ENCODE data around the gene TRIM75. TPM values are rescaled to one million over a fixed set of nuclear protein-coding genes. Genes with fewer than 3 reads are reported as not detected.
"Not testable (repeated sequence)": the region's sequence is repeated elsewhere in the genome, so short reads cannot be mapped to it uniquely, and the experiment has no call there.

Gene TRIM75
- total RNA-seq, 4 donors from 2014 or later: not detected

DNA sequence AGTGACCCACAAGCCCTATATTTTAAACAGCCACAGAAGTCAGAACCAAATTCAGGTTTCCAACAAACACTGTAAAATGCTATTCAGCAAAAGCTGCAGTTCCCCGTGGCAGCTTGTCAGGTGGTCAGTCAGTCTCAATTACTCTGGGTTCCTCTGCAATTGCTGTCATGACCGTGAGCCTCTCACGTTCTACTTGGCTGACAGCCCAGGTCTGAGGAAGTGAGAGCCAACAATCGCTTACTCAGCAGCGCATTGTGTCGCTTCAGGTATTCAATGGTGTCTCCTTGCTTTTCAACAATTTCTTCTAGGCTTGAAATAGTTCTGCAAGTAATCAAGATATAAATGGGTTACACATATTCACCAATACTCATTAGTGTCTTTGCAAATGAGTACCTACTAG, 25.8 kb downstream of the TRIM75 start:
- H3K27ac ChIP-seq: no peak overlapping the region
- DNase-seq (ENCODE audit: low spot score in 2 of 2): no peak
- WGBS: 39% methylated on average over 6 of the region's 6 CpGs

DNA sequence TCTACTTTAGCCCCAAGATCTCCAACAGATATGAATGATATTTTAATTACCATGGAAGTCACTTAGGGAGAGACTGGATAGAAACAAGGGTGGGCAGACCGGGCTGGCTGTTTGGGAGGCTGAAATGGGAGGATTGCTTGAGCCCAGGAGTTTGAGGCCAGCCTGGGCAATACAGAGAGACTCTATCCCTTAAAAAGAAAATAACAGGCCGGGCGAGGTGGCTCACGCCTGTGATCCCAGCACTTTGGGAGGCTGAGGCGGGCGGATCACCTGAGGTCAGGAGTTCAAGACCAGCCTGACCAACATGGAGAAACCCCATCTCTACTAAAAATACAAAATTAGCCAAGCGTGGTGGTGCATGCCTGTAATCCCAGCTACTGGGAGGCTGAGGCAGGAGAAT, 31.1 kb downstream of the TRIM75 start:
- 95% methylated on average over 7 of the region's 7 CpGs for WGBS

More for the DNA sequence above, 25.8 kb downstream of the TRIM75 start:
- Histone ChIP-seq H3K4me1 (no peaks in the 10 kb centered on the region), H3K9me3 (no peaks in the 10 kb centered on the region), H3K4me3 (no peak overlapping the region), H3K27me3 (no peaks in the 10 kb centered on the region), H3K36me3 (peaks cover 48% of the 10 kb centered on the region)
- TF ChIP-seq EP300 (IDR thresholded peaks at IDR 0.05) (no peak), POLR2A (IDR thresholded peaks at IDR 0.05) (no peak), POLR2AphosphoS5 (IDR thresholded peaks at IDR 0.05) (no peak)
- TF ChIP-seq, protein P1, sequence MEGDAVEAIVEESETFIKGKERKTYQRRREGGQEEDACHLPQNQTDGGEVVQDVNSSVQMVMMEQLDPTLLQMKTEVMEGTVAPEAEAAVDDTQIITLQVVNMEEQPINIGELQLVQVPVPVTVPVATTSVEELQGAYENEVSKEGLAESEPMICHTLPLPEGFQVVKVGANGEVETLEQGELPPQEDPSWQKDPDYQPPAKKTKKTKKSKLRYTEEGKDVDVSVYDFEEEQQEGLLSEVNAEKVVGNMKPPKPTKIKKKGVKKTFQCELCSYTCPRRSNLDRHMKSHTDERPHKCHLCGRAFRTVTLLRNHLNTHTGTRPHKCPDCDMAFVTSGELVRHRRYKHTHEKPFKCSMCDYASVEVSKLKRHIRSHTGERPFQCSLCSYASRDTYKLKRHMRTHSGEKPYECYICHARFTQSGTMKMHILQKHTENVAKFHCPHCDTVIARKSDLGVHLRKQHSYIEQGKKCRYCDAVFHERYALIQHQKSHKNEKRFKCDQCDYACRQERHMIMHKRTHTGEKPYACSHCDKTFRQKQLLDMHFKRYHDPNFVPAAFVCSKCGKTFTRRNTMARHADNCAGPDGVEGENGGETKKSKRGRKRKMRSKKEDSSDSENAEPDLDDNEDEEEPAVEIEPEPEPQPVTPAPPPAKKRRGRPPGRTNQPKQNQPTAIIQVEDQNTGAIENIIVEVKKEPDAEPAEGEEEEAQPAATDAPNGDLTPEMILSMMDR (IDR thresholded peaks at IDR 0.05): no peak

GRCh38 chr4:165085946-165086345, 32.3 kb downstream of the TRIM75 start:
- H3K4me1 ChIP-seq: no peaks in the 10 kb centered on the region
- DNase-seq (ENCODE audit: low spot score in 2 of 2): no peak
- peaks cover 57% of the 10 kb centered on the region for H3K36me3 ChIP-seq
- 96% methylated on average over 2 of the region's 2 CpGs for WGBS
- H3K9me3 ChIP-seq: no peaks in the 10 kb centered on the region
- TF ChIP-seq POLR2A (IDR thresholded peaks at IDR 0.05) (no peak), EP300 (IDR thresholded peaks at IDR 0.05) (no peak), POLR2AphosphoS5 (IDR thresholded peaks at IDR 0.05) (no peak)
- TF ChIP-seq, protein P1 (IDR thresholded peaks at IDR 0.05): no peak
- H3K4me3 ChIP-seq: no peak overlapping the region
- H3K27ac ChIP-seq: no peak overlapping the region
- H3K27me3 ChIP-seq: no peaks in the 10 kb centered on the region

More for the DNA sequence above, 31.1 kb downstream of the TRIM75 start:
- not testable (repeated sequence) for H3K4me3 ChIP-seq; DNase-seq (ENCODE audit: low spot score in 2 of 2); H3K27ac ChIP-seq; H3K4me1 ChIP-seq; H3K9me3 ChIP-seq; H3K27me3 ChIP-seq
- H3K36me3 ChIP-seq: peaks cover 59% of the 10 kb centered on the region

- H3K9me3 ChIP-seq: no peaks in the 10 kb centered on the region
- TF ChIP-seq POLR2AphosphoS5 (IDR thresholded peaks at IDR 0.05) (no peak), POLR2A (IDR thresholded peaks at IDR 0.05) (no peak), EP300 (IDR thresholded peaks at IDR 0.05) (no peak)
- TF ChIP-seq, protein P1 (IDR thresholded peaks at IDR 0.05): no peak
- H3K4me1 ChIP-seq: no peaks in the 10 kb centered on the region
- H3K4me3 ChIP-seq: no peak overlapping the region
- peaks cover 67% of the 10 kb centered on the region for H3K36me3 ChIP-seq
- WGBS: 90% methylated on average over 3 of the region's 3 CpGs
- H3K27me3 ChIP-seq: no peaks in the 10 kb centered on the region
- DNase-seq (ENCODE audit: low spot score in 2 of 2): no peak
- no peak overlapping the region for H3K27ac ChIP-seq
These were observed 34.7 kb downstream of the TRIM75 start for GRCh38 chr4:165088366-165088765.

DNA sequence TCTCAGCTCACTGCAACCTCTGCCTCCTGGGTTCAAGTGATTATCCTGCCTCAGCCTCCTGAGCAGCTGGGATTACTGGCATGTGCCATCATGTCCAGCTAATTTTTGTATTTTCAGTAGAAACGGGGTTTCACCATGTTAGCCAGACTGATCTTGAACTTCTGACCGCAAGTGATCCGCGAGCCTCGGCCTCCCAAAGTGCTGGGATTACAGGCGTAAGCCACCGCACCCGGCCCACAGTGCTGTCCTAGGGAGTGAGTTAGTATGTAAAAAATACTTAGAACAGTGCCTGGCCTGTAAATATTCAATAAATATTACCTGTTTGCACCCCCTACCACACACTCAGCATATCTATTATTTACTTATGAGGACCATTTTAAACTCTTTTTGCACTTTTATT, 38.5 kb downstream of the TRIM75 start:
- H3K9me3 ChIP-seq; DNase-seq (ENCODE audit: low spot score in 2 of 2); H3K4me1 ChIP-seq; H3K27me3 ChIP-seq; H3K4me3 ChIP-seq; H3K27ac ChIP-seq: not testable (repeated sequence)
- H3K36me3 ChIP-seq: peaks cover 61% of the 10 kb centered on the region
- WGBS: 96% methylated on average over 8 of the region's 8 CpGs

- Histone ChIP-seq H3K36me3 (peaks cover 47% of the 10 kb centered on the region), H3K4me1 (no peaks in the 10 kb centered on the region), H3K4me3 (no peak overlapping the region), H3K27ac (no peak overlapping the region), H3K9me3 (no peaks in the 10 kb centered on the region), H3K27me3 (no peaks in the 10 kb centered on the region)
- 84% methylated on average over 3 of the region's 3 CpGs for WGBS
- TF ChIP-seq EP300 (IDR thresholded peaks at IDR 0.05): no peak
- TF ChIP-seq POLR2AphosphoS5 (IDR thresholded peaks at IDR 0.05): no peak
- TF ChIP-seq POLR2A (IDR thresholded peaks at IDR 0.05): no peak
- TF ChIP-seq, protein P1 (IDR thresholded peaks at IDR 0.05): no peak
- no peak for DNase-seq (ENCODE audit: low spot score in 2 of 2)
These were observed 41.2 kb downstream of the TRIM75 start for GRCh38 chr4:165094873-165095272.

Data from suprapubic skin (tissue), 4 donors.